ENCODE measurements around the gene MYO18B.

Gene MYO18B

GRCh38 chr22:25833091-25833490, 91.1 kb downstream of the MYO18B start:
- DNase-seq = no peak

- no peak for DNase-seq
Measured at GRCh38 chr22:25833676-25834075, 91.7 kb downstream of the MYO18B start.

GRCh38 chr22:25834490-25834889, 92.5 kb downstream of the MYO18B start:
- DNase-seq = no peak

- no peak for DNase-seq
Measured at GRCh38 chr22:25835348-25835747, 93.4 kb downstream of the MYO18B start.

- DNase-seq = no peak
Measured at GRCh38 chr22:25837288-25837900, 95.4 kb downstream of the MYO18B start.

GRCh38 chr22:25838960-25839741, 97.2 kb downstream of the MYO18B start:
- DNase-seq = no peak

GRCh38 chr22:25839755-25840154, 97.8 kb downstream of the MYO18B start:
- no peak for DNase-seq

- no peak for DNase-seq
Measured at GRCh38 chr22:25840167-25840566, 98.2 kb downstream of the MYO18B start.

GRCh38 chr22:25840891-25841290, 98.9 kb downstream of the MYO18B start:
- DNase-seq = no peak

GRCh38 chr22:25841775-25842174, 99.8 kb downstream of the MYO18B start:
- no peak for DNase-seq

GRCh38 chr22:25843660-25844405, 101.8 kb downstream of the MYO18B start:
- no peak for DNase-seq

- no peak for DNase-seq
Measured at GRCh38 chr22:25844601-25845000, 102.6 kb downstream of the MYO18B start.

- DNase-seq = no peak
Measured at GRCh38 chr22:25845985-25846745, 104.2 kb downstream of the MYO18B start.

- DNase-seq = no peak
Measured at GRCh38 chr22:25847451-25847850, 105.5 kb downstream of the MYO18B start.

GRCh38 chr22:25848954-25849353, 107.0 kb downstream of the MYO18B start:
- DNase-seq = no peak

- no peak for DNase-seq
Measured at GRCh38 chr22:25849522-25849921, 107.5 kb downstream of the MYO18B start.

GRCh38 chr22:25852223-25852622, 110.2 kb downstream of the MYO18B start:
- no peak for DNase-seq

GRCh38 chr22:25853078-25853477, 111.1 kb downstream of the MYO18B start:
- no peak for DNase-seq

- DNase-seq = no peak
Measured at GRCh38 chr22:25853501-25854284, 111.7 kb downstream of the MYO18B start.

GRCh38 chr22:25869771-25870170, 127.8 kb downstream of the MYO18B start:
- DNase-seq = no peak

- DNase-seq = no peak
Measured at GRCh38 chr22:25874327-25874726, 132.3 kb downstream of the MYO18B start.

GRCh38 chr22:25875461-25875860, 133.5 kb downstream of the MYO18B start:
- DNase-seq = no peak
